NT2/D1 (cell line): ENCODE measurements around the gene PLPPR3.

Source experiments
- SUZ12 ChIP-seq: IDR thresholded peaks from 2 replicates; pipeline ENCODE4 v1.6.1; 2011; ENCODE audit not compliant: insufficient read length, insufficient read depth; ENCODE audit errors: extremely low read depth
- YY1 ChIP-seq: IDR thresholded peaks from 2 replicates; pipeline ENCODE4 v1.6.1; 2011; ENCODE audit not compliant: insufficient read length, insufficient read depth

- no peak for TF ChIP-seq YY1
- TF ChIP-seq SUZ12, result no peak
These were observed 32.8 kb upstream of the PLPPR3 start for GRCh38 chr19:854549-854948.
